Measurements from ENCODE around the gene CFAP210.
A peak's percentile ranks its signal among the peaks of the same experiment; 100 is the strongest.

CFAP210 gene

GRCh38 chr2:169717691-169718063 is 23.5 kb upstream of the CFAP210 start:
- H3K27ac ChIP-seq, result no peak overlapping the region
- H3K79me2 ChIP-seq, result no peaks in the 10 kb centered on the region
- no peak overlapping the region for H3K4me3 ChIP-seq (ENCODE audit: low read depth, low read length)
- no peaks in the 10 kb centered on the region for H3K9me3 ChIP-seq (ENCODE audit: control insufficient read depth, low read length)
- no peak for TF ChIP-seq CTCF (IDR thresholded peaks at IDR 0.05)
- no peak overlapping the region for H2AFZ ChIP-seq
- no peak overlapping the region for H3K4me2 ChIP-seq (ENCODE audit: low read length)
- no peak overlapping the region for H3K9ac ChIP-seq
- no peaks in the 10 kb centered on the region for H3K36me3 ChIP-seq (ENCODE audit: control insufficient read depth, insufficient read depth, low read length)
- H3K27me3 ChIP-seq (ENCODE audit: control insufficient read depth, insufficient read depth, low read length), result no peaks in the 10 kb centered on the region
- peaks cover 12% of the 10 kb centered on the region for H3K4me1 ChIP-seq

- TF ChIP-seq CTCF (IDR thresholded peaks at IDR 0.05), result no peak
- Histone ChIP-seq H3K9ac (no peak overlapping the region), H3K4me1 (peaks cover 12% of the 10 kb centered on the region), H3K79me2 (no peaks in the 10 kb centered on the region), H3K27ac (no peak overlapping the region), H2AFZ (peak overlapping the region; percentile 34), H3K4me3 (ENCODE audit: low read depth, low read length) (no peak overlapping the region), H3K27me3 (ENCODE audit: control insufficient read depth, insufficient read depth, low read length) (no peaks in the 10 kb centered on the region), H3K9me3 (ENCODE audit: control insufficient read depth, low read length) (no peaks in the 10 kb centered on the region), H3K4me2 (ENCODE audit: low read length) (no peak overlapping the region), H3K36me3 (ENCODE audit: control insufficient read depth, insufficient read depth, low read length) (no peaks in the 10 kb centered on the region)
Observed at GRCh38 chr2:169716938-169717690, 22.9 kb upstream of the CFAP210 start.

- H3K79me2 ChIP-seq, result no peaks in the 10 kb centered on the region
- no peak overlapping the region for H3K9ac ChIP-seq
- no peaks in the 10 kb centered on the region for H3K9me3 ChIP-seq (ENCODE audit: control insufficient read depth, low read length)
- H3K36me3 ChIP-seq (ENCODE audit: control insufficient read depth, insufficient read depth, low read length), result no peaks in the 10 kb centered on the region
- no peak overlapping the region for H3K4me3 ChIP-seq (ENCODE audit: low read depth, low read length)
- no peak overlapping the region for H3K4me2 ChIP-seq (ENCODE audit: low read length)
- no peaks in the 10 kb centered on the region for H3K27me3 ChIP-seq (ENCODE audit: control insufficient read depth, insufficient read depth, low read length)
- TF ChIP-seq CTCF (IDR thresholded peaks at IDR 0.05), result no peak
- peak overlapping the region; percentile 34 for H2AFZ ChIP-seq
- H3K4me1 ChIP-seq, result peaks cover 12% of the 10 kb centered on the region
- no peak overlapping the region for H3K27ac ChIP-seq
Observed at GRCh38 chr2:169716238-169716886, 22.2 kb upstream of the CFAP210 start.

- H3K4me1 ChIP-seq, result peaks cover 12% of the 10 kb centered on the region
- H3K9me3 ChIP-seq (ENCODE audit: control insufficient read depth, low read length), result no peaks in the 10 kb centered on the region
- H3K4me3 ChIP-seq (ENCODE audit: low read depth, low read length), result peak overlapping the region; percentile 16
- no peak overlapping the region for H3K9ac ChIP-seq
- TF ChIP-seq CTCF (IDR thresholded peaks at IDR 0.05), result no peak
- peak overlapping the region; percentile 72 for H2AFZ ChIP-seq
- H3K27ac ChIP-seq, result no peak overlapping the region
- H3K36me3 ChIP-seq (ENCODE audit: control insufficient read depth, insufficient read depth, low read length), result no peaks in the 10 kb centered on the region
- no peaks in the 10 kb centered on the region for H3K79me2 ChIP-seq
- peak overlapping the region; percentile 29 for H3K4me2 ChIP-seq (ENCODE audit: low read length)
- no peaks in the 10 kb centered on the region for H3K27me3 ChIP-seq (ENCODE audit: control insufficient read depth, insufficient read depth, low read length)
Observed at GRCh38 chr2:169715379-169716237, 21.4 kb upstream of the CFAP210 start.
